HG03432 (cell line): ENCODE results near the gene TENM3.
A peak's percentile ranks its signal among the peaks of the same experiment; 100 is the strongest.

ENCODE experiments used
- ATAC-seq: cut with Tn5 transposase; IDR thresholded peaks from one replicate; pipeline ENCODE4 v1.9.1; 2021; ENCODE audit warnings: mild to moderate bottlenecking, moderate library complexity; ENCODE audit not compliant: unreplicated experiment

TENM3 gene

DNA sequence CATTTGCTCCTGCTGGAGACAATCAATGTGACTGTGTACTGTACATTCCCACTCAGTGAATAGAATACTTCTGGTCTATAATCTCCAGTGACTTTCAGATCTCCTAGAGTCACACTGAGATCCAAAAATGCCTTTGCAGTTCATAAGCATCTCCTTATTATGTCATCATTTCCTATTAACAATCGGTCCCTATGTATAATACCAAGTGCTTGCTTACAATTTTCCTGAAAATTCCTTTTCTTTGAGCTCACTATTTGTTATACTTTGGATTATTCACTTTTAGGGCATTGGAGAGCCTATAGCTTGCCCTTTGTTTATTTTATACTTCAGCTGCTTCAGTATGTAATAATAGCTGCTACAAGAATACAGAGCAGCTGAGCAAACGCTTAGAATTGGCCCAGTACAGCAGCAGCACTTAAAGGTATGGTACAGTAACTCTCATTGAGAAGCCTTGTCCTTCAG lies 361.0 kb downstream of the TENM3 start:
- ATAC-seq, result no peak

DNA sequence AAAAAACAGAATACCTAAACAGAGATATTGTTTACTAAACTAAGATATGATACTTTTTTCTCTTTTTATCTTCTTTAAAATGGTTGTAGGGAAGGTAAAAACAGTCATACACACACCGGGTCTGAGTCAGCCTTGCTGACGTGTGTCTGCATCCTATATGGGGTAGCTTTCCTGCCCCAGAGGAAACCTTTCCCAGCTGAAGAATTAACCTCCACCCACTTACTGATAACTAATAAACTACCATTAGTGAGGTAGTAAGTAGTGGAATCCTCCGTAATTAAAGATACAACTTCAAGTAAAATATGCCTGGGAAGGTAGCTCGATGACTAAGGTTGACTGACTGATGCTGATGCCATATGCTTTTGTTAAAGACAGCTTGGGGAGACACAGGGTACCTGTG lies 361.8 kb downstream of the TENM3 start:
- no peak for ATAC-seq

DNA sequence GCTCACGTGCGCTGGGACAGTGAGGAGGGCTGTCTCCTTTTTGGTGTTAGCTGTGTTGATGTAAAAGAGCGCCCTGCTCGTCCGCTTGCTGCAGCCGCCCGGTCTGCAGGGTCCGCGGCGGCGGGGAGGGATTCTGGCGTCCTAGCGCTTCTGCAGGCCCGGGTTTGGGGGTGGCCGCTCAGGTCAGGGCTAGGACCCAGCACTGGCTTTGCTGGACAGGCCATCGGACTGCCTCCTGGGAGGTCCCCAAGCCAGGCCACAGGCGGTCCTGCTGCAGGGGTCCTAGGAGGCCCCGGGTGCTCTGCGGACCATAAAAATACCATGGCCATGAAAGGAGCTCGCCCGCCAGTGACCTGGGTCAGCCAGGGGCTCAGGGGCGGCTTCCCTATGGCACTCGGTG lies 365.3 kb downstream of the TENM3 start:
- ATAC-seq, result no peak

DNA sequence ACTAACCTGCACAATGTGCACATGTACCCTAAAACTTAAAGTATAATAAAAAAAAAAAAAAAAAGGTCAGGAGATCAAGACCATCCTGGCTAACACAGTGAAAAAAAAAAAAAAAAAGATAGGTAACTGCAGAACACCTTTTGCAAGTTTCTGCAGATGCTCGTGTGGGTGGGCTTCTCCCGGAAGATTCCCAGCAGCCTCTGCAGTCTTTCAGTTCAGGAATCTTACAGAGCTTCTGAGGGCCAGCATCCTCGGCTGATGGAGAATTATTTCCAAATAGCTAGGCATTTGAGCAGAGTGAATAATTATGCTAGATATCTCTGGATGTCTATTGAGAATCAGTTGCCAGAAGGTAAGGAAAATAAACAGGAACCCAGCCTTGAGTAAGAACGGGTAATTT lies 373.3 kb downstream of the TENM3 start:
- ATAC-seq, result no peak

DNA sequence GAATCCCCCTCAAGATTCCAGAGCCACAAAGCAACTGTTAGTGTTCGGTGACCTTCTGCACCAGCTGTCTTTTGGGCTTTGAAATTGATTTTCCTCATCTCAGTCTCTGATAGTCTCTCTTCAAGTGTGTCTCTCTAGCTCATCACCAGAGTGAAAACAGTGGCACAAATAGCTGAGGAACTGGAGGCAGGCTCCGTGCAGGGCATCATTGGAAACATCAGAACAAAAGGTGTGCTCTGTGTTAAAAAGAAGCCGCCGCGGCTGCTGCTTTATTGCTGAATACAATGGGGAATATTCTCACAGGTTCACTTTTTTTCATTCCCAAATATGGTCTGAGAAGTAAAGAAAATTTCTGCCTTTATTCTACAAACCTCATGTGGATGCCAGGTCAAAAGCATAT lies 376.5 kb downstream of the TENM3 start:
- no peak for ATAC-seq

DNA sequence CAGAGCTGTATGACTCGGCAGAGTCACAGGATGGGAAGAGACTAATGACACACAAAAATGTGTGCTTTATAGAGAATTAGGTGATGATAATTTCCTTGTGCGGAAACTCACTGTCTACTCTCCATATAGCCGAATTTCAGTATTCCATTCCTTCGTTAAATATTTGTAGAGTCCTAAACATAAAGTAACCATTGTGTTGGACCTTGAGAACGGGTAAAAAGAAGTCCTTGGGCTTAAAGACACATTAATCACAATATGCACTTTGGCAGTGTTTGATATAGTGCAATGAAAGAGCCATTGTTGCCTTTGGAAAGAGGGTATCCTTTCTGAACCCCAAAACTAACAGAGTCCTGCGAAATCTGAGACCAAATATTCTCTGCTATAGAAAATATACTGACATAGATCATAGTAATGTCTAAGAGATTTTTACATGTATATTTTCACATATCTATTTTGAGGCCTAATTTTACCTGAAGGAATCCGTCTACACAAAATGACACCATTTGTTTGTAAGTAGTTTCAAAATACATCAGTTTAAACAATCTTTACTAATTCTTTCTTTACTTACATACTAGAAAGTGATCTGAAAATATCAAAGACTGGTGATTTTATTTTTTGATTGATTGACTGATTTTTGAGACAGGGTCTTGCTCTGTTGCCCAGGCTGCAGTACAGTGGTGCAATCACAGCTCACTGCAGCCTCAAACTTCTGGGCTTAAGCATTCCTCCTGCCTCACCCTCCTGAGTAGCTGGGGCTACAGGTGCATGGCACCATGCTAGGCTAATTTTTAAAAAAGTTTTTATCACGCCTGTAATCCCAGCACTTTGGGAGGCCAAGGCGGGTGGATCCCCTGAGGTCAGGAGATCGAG lies 377.1 kb downstream of the TENM3 start:
- no peak for ATAC-seq

DNA sequence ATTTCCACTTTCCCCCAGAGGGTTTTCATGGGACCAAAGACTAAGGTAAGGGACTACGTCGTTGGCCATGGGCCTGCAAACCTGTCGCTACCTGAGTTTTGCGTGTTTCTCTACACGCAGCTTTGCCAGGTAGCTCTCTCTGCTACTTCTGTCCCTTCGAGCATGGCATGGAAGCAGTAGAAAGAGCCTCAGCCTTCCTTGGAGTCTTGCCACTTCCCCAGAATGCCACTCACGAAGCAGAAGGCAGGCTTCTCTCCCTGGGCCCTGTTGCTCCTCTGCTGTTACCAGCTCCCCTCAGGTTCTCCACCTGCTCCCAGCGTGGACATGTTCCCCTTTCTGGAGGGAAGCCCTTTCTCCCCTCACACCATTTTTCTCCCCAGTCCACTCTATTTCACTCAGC lies 381.1 kb downstream of the TENM3 start:
- no peak for ATAC-seq

DNA sequence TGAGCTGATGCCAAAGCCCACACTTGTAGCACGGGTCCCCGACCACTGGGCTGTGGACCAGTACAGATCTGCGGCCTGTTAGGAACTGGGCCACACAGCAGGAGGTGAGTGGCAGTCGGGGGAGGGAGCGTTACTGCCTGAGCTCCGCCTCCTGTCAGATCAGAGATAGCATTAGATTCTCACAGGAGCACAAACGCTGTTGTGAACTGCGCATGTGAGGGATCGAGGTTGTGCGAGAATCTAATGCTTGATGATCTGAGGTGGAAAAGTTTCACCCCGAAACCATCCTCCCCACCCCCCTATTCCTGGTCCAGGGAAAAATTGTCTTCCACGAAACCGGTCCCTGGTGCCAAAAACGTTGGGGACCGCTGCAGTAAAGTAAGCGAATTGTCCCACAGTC lies 382.0 kb downstream of the TENM3 start:
- ATAC-seq, result no peak

DNA sequence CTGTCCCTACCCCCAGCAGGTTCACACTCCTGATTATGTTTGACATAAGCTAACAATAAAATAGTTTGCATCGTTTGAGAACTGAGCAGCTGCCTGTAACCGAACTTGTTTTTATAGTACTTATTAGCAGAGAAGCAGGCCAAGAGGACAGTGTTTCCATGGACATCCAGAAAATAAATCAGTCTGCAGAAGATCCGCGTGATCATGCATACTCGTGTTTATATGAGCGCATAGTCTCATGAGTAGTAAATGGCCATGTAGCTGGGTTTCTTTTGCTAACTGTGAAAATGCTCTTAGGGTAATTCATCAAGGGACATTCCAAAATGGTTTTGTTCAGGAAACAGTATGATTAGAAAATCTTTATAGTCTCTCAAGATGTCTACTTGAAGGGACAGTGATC lies 384.8 kb downstream of the TENM3 start:
- ATAC-seq, result no peak

DNA sequence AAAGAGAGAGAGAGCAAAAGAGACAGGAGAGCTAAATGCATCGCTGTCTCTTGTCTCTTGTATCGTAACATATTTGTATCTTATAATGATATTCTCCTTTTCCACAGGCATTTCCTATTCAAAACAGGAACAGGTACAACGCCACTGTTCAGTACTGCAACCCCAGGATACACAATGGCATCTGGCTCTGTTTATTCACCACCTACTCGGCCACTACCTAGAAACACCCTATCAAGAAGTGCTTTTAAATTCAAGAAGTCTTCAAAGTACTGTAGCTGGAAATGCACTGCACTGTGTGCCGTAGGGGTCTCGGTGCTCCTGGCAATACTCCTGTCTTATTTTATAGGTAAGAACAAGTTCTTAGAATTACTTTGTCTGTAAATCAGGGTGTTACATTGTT lies 385.3 kb downstream of the TENM3 start:
- no peak for ATAC-seq

DNA sequence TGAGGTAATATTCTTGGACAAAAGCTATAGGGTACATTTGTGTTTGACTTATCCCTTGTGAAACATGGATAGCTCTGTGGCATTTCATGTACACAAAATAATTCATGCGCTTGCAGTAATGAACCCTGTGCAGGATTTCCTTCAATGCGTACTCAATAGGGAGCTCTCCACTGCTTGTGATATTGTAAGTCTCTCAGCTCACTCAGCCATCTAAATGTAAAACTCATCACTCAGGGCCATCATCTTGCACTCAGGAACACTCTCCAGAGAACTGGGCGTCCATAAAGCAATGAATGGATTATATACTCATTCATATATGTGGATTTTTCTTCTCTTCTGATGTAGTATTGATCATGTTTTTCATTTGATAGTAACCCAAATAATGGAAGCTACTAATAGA lies 385.9 kb downstream of the TENM3 start:
- ATAC-seq, result no peak

DNA sequence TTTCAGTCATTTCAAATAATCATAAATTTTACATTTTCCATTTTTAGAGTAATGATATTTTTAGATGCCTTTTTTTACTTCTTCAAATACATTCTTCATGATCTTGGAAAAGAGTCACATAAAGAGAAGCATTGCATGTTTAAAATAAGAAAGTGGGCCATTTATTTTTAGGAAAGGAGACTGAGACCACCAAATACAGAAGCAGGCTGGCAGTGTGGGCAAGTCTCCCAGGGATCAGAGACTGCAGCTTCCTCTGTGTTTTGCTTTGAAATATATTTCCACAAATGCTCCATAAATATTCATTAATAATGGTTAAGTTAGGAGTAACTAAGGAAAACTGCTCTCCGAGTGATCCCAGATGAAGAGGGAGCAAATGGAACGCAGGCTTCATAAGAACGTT lies 397.3 kb downstream of the TENM3 start:
- ATAC-seq, result no peak

DNA sequence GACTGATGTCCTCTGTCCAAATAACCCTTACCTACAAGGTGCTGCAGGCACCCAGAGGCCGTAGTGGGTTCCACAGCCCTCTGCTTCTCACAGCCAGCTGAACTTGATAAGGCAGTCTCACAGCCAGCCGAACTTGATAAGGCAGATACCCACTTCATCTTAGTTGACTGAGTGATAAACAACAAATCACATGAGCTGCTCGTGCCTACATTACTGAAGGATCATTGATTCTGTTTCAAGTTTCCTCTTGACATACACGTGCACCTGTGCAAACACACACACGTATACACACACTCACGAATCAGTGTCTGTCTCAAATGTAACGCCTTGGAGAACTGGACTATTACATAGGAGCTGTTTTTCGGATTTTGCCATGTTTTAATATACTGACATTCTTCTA lies 397.7 kb downstream of the TENM3 start:
- ATAC-seq, result no peak

DNA sequence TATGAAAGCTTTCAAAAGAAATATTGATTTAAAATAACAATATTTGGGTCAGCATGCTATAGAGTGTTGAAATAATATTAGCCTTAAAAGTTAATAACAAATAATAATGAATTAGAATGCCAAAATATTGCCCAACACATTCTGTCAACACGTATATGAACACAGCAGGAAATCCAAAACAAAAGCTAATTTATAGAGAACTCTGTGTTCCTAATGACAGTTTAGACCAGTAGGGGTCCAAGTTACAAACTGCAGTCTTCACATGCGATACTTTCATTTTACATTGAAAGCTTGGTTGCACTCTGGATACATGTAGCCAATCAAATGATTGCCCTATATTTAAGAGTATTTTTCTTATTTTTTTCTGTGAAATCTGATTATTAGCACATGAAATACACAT lies 399.6 kb downstream of the TENM3 start:
- ATAC-seq, result peak; percentile 74

DNA sequence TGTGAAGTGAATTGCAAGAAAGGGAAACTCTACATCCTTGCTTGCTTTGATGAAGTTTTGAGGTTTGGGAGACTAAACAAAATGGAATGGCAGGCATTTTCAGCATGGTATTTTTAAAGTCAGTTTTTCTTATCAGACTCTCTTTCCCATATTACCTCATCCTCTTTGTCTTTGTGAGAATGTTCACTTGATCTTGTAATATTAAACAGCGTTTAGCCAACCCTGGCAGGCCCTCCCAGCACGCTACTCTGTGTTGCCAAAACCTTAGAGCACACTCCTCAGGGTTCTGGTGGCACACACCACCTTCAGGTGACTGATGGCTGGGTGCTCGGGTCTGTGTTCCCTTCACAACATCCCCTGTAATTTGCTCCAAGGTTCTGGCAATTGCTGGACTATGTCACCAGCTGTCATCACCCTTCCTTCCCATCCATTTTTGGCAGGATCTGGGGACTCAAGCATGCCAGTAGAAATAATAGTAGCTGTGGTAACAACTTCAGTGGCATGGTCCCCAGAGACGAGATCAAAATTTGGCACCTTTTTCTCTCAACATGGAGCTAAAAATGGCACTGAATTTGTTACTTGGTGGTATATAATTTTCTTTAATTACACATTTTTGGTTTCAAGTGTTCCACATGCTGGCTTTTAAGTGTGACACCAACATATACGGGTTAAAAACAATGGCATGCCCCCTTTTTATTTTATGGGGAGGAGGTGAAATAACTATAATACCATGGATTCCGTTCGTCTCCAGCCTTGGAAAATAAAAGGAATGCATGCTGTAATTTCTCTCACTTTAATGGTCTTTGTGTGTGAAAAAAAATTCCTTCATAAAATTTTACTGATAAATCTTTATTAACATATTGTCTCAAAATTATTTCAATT lies 400.8 kb downstream of the TENM3 start:
- no peak for ATAC-seq

DNA sequence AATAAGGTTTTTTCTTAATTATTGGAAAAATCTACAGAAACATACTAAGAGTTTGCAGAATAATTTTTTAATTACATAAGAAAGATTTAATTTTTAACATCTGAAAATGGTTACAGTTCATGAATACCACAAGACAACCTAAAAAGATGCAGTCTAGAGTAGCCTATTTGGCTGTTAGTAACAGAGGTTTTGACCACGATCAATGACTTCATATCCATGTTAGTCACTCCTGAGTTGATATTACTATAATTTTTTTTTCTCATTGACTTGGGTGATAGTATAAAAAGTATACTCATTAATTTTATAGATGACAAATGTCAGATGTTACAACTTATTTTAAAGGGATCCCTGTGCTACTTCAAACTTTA lies 401.5 kb downstream of the TENM3 start:
- no peak for ATAC-seq

DNA sequence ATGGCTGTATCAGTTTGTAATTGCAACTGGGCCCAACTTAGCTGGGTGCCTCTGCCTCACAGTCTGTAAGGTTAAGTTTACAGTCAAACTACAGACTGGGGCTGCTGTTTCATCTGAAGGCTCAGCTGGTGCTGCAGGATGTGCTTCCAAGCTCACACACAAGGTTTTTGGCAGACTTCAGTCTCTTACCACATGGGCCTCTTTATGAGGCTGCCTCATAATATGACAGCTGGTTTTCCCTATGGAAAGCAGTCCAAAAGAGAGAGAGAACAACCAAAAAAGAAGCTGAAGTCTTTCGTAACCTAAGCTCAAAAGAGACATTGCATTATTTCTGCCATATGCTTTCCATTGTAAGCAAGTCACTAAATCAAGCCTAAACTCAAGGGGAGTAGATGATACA lies 402.3 kb downstream of the TENM3 start:
- no peak for ATAC-seq

DNA sequence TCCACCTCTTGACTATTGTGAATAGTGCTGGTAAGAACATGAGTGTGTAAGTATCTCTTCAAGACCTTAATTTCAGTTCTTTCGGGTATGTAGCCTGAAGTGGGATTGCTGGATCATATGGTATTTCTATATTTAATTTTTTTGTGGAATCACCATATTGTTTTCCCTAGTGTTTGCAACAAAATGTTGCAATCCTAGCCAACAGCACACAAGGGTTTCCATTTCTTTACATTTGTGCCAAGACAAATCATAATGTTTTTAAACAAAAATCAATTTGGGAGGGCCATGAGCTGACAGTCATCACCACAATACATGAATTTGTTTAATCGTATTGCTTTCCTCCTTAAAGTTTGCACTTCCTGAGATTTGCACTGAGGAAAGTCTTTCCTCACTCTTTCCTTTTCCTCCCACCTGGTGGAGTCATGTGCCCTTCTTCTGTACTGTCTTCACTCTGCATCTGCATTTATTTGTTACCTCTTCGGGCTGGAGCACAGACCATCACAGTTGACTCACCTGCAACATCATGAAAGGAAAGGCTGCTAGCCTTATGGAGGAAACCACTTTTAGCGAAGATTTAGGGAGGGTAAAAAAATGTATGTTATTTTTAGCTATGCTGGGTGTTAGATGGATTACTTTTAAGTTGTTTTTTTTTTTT lies 404.6 kb downstream of the TENM3 start:
- ATAC-seq, result no peak

DNA sequence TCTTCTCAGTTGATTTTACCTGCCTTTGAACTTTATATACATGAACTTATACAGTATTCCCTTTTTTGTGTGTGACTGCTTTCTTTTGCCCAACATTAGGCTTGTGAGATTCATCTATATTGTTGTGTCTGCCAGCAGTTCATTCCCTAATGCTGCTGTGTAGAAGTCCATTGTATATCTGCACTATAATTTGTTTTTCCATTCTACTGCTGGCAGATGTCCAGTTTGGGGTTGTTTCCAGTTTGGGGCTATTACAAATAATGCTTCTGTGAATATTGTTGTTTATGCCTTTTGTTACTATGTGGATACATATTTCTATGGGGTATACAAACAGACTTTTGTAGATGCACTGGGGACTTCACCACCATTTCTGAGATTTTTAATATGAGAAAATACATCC lies 405.6 kb downstream of the TENM3 start:
- no peak for ATAC-seq

DNA sequence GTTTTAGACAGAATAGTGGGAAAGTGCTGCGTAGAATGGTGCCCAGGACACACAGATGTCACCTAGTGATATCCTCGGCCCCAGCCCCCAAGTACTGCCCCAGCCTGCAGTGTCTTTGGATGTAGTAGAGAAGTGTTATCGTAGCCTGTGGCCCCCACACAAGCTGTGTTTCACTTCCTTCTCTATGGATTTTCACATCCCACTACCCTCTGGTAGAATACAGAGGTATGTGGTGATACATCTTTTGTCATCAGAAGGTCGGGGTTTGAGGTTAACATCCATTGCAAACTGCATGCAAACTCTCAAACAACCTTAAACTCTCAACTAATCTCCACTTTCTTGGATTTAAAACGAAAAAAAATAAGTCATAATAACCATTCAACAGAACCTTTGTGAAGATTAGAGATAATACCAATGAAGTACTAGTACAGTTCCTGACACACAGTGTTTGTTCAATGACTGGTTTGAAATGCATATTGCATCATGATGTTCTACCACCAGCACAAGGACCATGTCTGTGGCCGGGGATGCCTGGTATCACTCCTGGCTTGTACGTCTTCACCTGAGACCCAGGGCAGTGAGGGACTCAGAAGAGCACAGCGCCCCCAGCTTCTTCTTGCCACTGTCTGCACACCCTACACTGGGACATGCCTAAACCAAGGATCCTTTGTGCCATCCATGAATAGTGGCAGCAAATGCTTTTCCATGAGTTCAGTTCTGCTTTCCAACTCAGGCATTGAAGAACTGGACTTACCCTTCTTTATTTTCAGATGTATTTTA lies 406.7 kb downstream of the TENM3 start:
- ATAC-seq, result no peak

DNA sequence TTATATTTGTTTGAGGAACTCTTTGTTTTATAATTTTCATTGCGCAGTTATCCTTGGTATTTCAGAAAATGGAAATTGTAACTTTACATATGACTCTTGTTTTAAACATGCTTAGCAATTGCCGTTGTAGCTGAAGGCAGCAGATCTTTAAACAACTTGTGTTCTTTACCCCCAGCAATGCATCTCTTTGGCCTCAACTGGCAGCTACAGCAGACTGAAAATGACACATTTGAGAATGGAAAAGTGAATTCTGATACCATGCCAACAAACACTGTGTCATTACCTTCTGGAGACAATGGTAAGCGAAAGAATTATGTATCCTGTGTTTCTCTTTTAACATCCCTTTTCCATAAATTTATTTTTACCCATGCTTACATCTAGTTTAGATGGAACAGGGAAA lies 410.4 kb downstream of the TENM3 start:
- no peak for ATAC-seq
